GM21723 (cell line): Measurements from ENCODE around the gene BBIP1.
A peak's percentile ranks its signal among the peaks of the same experiment; 100 is the strongest.
"Not testable (repeated sequence)": the region's sequence is repeated elsewhere in the genome, so short reads cannot be mapped to it uniquely, and the experiment has no call there.

Experiments used
- ATAC-seq: cut with Tn5 transposase; IDR thresholded peaks from one replicate; pipeline ENCODE4 v1.9.1; 2021; ENCODE audit warnings: mild to moderate bottlenecking, moderate library complexity; ENCODE audit not compliant: unreplicated experiment

The BBIP1 gene

GRCh38 chr10:110923856-110924493 is 5.0 kb upstream of the BBIP1 start:
- peak; percentile 15 for ATAC-seq

- ATAC-seq: peak; percentile 28
Observed at GRCh38 chr10:110919971-110920881, 1.2 kb upstream of the BBIP1 start.

GRCh38 chr10:110919349-110919931 is 460 bp upstream of the BBIP1 start, which contains the start of gene SHOC2:
Gene SHOC2, plus strand, starts transcription at chr10:110919604. Its CDS starts 44,755 bp downstream, at chr10:110964359.
- ATAC-seq: peak; percentile 11

- no peak for ATAC-seq
Observed at GRCh38 chr10:110918269-110918642, 724 bp downstream of the BBIP1 start.

GRCh38 chr10:110916554-110917346 is 2.2 kb downstream of the BBIP1 start:
- ATAC-seq: no peak

- not testable (repeated sequence) for ATAC-seq
Observed at GRCh38 chr10:110915600-110915999, 3.4 kb downstream of the BBIP1 start.

- ATAC-seq: no peak
Observed at GRCh38 chr10:110915035-110915434, 3.9 kb downstream of the BBIP1 start.

- ATAC-seq: no peak
Observed at GRCh38 chr10:110914431-110914830, 4.5 kb downstream of the BBIP1 start.

GRCh38 chr10:110912374-110912773 is 6.6 kb downstream of the BBIP1 start:
- no peak for ATAC-seq

GRCh38 chr10:110910138-110910537 is 8.8 kb downstream of the BBIP1 start:
- no peak for ATAC-seq

GRCh38 chr10:110903280-110904278 is 15.4 kb downstream of the BBIP1 start:
- ATAC-seq: no peak

GRCh38 chr10:110901954-110902819 is 16.8 kb downstream of the BBIP1 start:
- ATAC-seq: no peak

GRCh38 chr10:110900983-110901382 is 18.0 kb downstream of the BBIP1 start:
- ATAC-seq: no peak

GRCh38 chr10:110898391-110898790 is 20.6 kb downstream of the BBIP1 start:
- ATAC-seq: no peak

GRCh38 chr10:110897184-110897583 is 21.8 kb downstream of the BBIP1 start:
- no peak for ATAC-seq

GRCh38 chr10:110893559-110894179 is 25.3 kb downstream of the BBIP1 start:
- peak; percentile 91 for ATAC-seq

GRCh38 chr10:110892602-110893288 is 26.2 kb downstream of the BBIP1 start:
- ATAC-seq: no peak

- no peak for ATAC-seq
Observed at GRCh38 chr10:110887560-110887959, 31.4 kb downstream of the BBIP1 start.
